SK-N-MC (cell line): ENCODE measurements around the gene ASCC3.
A peak's percentile ranks its signal among the peaks of the same experiment; 100 is the strongest.
"Not testable (repeated sequence)": the region's sequence is repeated elsewhere in the genome, so short reads cannot be mapped to it uniquely, and the experiment has no call there.

Source experiments
- DNase-seq: peaks from one replicate; pipeline ENCODE4 v3.0.0-alpha.2; 2011; ENCODE audit warnings: low read depth, low spot score
- H3K27ac ChIP-seq: fragments of 200-600 bp; sonication (generic); 2 replicates; pipeline ENCODE4 v1.5.1; 2016; ENCODE audit warnings: mixed run types
- H3K36me3 ChIP-seq: fragments of 200-600 bp; sonication (generic); 2 replicates; pipeline ENCODE4 v1.6.1; 2017; ENCODE audit warnings: antibody characterized with exemption, low read length, mixed read lengths; ENCODE audit not compliant: insufficient read depth
- H3K4me3 ChIP-seq: fragments of 200-600 bp; sonication (generic); 2 replicates; pipeline ENCODE4 v1.5.1; 2016
- H3K9ac ChIP-seq: fragments of 200-600 bp; sonication (generic); 2 replicates; pipeline ENCODE4 v1.8.0; 2017; ENCODE audit warnings: mixed run types, mixed read lengths; ENCODE audit not compliant: insufficient read length
- H3K9me3 ChIP-seq: fragments of 200-600 bp; sonication (generic); 2 replicates; pipeline ENCODE4 v1.6.1; 2017; ENCODE audit warnings: low read depth, mild to moderate bottlenecking, antibody characterized with exemption, low read length, moderate library complexity, mixed read lengths
- EZH2 ChIP-seq: fragments of 200-600 bp; sonication (generic); IDR thresholded peaks from one replicate; pipeline ENCODE4 v1.6.1; 2017; ENCODE audit warnings: antibody characterized with exemption
- FOXP2 ChIP-seq: optimal IDR thresholded peaks from 2 replicates; pipeline ENCODE3; 2011; ENCODE audit warnings: mild to moderate bottlenecking, moderate library complexity; ENCODE audit not compliant: insufficient read depth; ENCODE audit errors: extremely low read length, control extremely low read depth
- POLR2AphosphoS5 ChIP-seq: IDR thresholded peaks from 2 replicates; pipeline ENCODE4 v1.6.1; 2012; ENCODE audit warnings: mild to moderate bottlenecking, low read depth, low read length, borderline replicate concordance

Gene ASCC3

DNA sequence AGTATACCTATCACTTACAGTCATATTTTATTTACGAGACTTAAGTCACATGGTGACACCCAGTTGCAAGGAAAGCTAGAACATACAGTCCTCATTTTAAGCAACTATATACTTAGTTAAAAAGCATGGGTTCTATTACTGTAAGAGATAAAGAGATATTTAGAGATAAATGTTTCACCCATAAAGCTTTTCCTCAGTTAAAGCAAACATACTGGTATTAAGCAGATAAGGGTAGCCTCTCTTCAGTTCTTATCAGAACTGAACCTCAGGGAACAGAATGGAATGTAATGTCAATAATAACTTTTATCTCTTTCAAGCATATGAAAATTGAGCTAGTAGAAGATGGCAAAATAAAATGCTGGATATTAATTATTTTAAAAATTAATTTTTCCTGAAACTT lies 9.9 kb upstream of the ASCC3 start:
- H3K4me3 ChIP-seq = no peak overlapping the region
- peaks cover 4% of the 10 kb centered on the region; the same call in 1 of the 2 replicates for H3K9me3 ChIP-seq
- no peak for DNase-seq
- no peak for TF ChIP-seq POLR2AphosphoS5
- H3K9ac ChIP-seq = no peak overlapping the region
- H3K36me3 ChIP-seq = no peaks in the 10 kb centered on the region
- peak overlapping the region; percentile 5; the same call in 1 of the 2 replicates for H3K27ac ChIP-seq

DNA sequence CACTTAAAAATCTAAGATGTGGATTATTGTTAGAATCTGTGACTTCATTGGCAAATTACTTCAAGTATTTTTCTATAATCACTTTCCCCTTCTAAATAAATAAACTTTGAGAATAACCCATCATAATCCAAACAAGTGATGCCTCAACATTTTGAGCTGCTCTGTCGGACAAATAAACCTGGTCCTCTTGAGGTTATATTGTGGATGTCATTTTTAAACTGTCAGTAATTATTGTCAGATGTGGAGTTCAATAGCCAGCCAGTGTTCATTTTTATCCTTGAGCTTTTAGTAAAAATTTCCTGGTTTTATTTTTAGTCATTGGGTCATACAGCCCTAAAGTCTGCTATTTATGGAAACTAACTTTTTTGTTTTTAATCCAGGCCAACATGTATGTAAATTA lies 9.5 kb upstream of the ASCC3 start:
- not testable (repeated sequence) for H3K36me3 ChIP-seq, H3K27ac ChIP-seq, H3K4me3 ChIP-seq, H3K9me3 ChIP-seq, H3K9ac ChIP-seq, DNase-seq

DNA sequence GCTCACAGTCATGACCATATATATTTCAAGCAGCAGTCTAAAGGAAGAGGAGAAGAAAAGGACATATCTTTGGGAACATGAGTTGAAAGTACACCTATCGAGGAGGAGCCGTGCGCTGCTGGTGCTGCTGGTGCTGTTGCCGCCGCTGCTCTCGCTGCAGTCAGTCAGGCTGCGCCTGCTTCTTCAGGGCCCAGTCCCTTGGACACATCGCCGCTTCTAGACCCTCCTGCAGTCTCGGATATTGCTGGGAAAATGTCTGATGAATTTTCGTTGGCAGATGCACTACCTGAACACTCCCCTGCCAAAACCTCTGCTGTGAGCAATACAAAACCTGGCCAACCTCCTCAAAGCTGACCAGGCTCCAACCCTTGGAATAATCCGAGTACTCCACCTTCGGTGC lies 8.2 kb upstream of the ASCC3 start:
- no peak for TF ChIP-seq POLR2AphosphoS5
- no peak for TF ChIP-seq FOXP2
- TF ChIP-seq EZH2 = no peak
- Histone ChIP-seq H3K36me3 (no peaks in the 10 kb centered on the region), H3K9ac (no peak overlapping the region), H3K4me3 (no peak overlapping the region), H3K27ac (no peak overlapping the region), H3K9me3 (no peaks in the 10 kb centered on the region)
- no peak for DNase-seq

DNA sequence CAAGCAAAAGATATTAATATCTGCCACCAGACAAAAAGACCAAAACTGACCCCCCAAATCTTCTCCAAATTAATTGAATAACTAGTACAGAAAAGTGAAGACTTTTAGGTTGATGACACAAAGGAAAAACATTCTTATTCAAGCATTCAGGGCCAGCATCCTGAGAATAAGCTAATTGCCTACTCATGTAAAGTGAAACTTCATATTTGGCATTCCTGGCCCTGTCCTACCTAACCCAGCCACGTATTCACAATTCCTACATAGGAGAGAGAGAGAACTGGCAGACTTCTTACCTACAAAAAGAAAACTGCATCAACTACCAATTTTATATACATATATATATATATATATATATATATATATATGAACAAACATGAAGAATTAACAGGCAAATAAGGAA lies 4.9 kb upstream of the ASCC3 start:
- DNase-seq = no peak
- no peak for TF ChIP-seq EZH2
- no peak for TF ChIP-seq POLR2AphosphoS5
- TF ChIP-seq FOXP2 = no peak
- H3K4me3 ChIP-seq = no peak overlapping the region
- H3K36me3 ChIP-seq = no peaks in the 10 kb centered on the region
- H3K9ac ChIP-seq = no peak overlapping the region
- H3K27ac ChIP-seq = no peak overlapping the region
- no peaks in the 10 kb centered on the region for H3K9me3 ChIP-seq

DNA sequence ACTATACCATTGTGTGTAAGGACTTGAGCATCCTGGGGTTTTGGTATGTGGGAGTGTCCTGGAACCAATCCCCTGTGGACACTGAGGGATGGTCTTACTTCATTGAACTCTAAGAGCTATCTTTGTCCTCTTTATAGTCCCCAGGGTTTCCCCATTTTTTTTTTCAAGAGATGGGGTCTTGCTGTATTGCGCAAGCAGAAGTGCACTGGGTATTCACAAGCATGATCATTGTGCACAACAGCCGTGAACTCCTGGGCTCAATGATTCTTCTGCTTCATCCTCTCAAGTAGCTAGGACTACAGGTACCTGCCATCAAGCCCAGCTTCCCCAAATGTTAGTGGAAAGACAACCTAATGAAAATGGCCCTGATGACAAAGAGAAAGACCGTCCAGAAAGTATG lies 2.2 kb upstream of the ASCC3 start:
- TF ChIP-seq EZH2 (no peak), POLR2AphosphoS5 (no peak), FOXP2 (no peak)
- no peak for DNase-seq
- Histone ChIP-seq H3K9me3 (no peaks in the 10 kb centered on the region), H3K36me3 (no peaks in the 10 kb centered on the region), H3K27ac (no peak overlapping the region), H3K9ac (no peak overlapping the region), H3K4me3 (no peak overlapping the region)

DNA sequence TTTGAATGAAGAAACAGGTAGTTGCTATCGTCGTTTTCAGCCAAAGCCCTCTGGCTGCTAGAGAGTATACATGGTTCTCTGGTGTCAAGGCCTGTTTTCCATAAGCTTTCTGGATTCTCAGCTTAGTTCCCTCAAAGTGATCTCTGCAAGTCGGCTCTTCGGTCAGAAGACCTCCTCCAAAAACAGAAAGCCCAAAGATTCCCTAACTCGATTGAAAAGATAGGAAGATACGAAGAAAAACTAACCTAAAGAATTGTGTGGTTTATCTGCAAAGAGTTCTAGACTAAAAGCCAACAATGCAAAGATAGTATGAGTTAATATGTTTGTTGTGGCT lies 545 bp upstream of the ASCC3 start:
- Histone ChIP-seq H3K9me3 (no peaks in the 10 kb centered on the region), H3K27ac (no peak overlapping the region), H3K36me3 (peaks cover 12% of the 10 kb centered on the region; the same call in 1 of the 2 replicates), H3K9ac (peak overlapping the region; percentile 92), H3K4me3 (peak overlapping the region; percentile 96)
- no peak for DNase-seq
- no peak for TF ChIP-seq FOXP2
- no peak for TF ChIP-seq POLR2AphosphoS5
- TF ChIP-seq EZH2 = no peak

DNA sequence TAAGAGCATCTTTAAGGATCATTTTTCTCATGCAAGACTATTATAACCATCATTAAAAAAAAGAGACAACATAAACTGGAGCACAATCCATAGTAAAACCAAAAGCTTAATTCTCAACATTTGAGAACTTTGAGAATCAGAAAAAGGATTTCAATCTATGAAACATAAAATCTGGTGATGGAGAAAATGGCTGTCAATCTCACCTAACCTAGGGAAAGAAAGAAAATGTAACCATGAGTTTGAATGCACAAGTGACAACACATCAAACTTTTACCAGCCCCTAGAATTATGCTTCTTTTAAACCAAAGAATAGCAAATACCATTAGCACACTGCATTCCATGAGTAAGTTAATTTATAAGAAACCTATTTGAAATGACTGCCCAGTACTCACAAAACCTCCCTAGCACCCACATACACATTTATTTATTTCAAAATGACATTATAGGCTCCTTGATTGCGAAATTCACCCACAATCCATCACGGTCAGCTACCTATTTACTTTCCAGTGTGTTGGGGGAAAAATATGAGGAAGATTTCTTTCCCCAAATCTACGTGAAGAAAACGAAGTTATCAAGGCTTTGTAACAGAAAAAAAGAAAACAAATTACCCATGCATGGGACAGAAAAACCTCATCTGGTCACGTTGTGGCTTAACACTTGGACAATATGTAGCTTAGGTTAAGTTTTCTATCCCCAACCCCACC lies 828 bp downstream of the ASCC3 start:
- no peak overlapping the region for H3K27ac ChIP-seq
- H3K4me3 ChIP-seq = peak overlapping the region; percentile 96
- peaks cover 23% of the 10 kb centered on the region for H3K36me3 ChIP-seq
- DNase-seq = no peak
- TF ChIP-seq FOXP2 = no peak
- TF ChIP-seq EZH2 = no peak
- TF ChIP-seq POLR2AphosphoS5 = no peak
- no peaks in the 10 kb centered on the region; the same call in 1 of the 2 replicates for H3K9me3 ChIP-seq
- peak overlapping the region; percentile 92 for H3K9ac ChIP-seq

DNA sequence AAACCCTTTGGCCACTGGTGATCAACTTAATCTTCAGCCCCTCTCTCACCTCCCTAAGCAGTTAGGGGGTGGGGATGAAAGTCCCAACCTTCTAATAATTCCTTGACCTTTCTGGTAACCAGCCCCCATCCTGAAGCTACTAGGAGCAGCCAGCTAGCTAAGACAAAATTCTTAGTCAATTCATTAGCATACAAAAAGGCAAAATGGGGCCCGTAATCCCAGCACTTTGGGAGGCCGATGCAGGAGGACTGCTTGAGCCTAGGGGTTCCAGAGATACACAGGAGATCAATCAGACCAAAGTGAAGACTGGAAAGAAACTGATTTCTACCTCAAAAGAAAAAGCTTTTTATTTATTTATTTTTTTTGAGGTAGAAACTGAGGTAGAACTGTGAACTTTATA lies 1.8 kb downstream of the ASCC3 start:
- no peak for DNase-seq
- Histone ChIP-seq H3K36me3 (peaks cover 28% of the 10 kb centered on the region), H3K9ac (no peak overlapping the region), H3K4me3 (peak overlapping the region; percentile 96), H3K27ac (no peak overlapping the region), H3K9me3 (no peaks in the 10 kb centered on the region; the same call in 1 of the 2 replicates)
- TF ChIP-seq EZH2 (no peak), POLR2AphosphoS5 (no peak), FOXP2 (no peak)

DNA sequence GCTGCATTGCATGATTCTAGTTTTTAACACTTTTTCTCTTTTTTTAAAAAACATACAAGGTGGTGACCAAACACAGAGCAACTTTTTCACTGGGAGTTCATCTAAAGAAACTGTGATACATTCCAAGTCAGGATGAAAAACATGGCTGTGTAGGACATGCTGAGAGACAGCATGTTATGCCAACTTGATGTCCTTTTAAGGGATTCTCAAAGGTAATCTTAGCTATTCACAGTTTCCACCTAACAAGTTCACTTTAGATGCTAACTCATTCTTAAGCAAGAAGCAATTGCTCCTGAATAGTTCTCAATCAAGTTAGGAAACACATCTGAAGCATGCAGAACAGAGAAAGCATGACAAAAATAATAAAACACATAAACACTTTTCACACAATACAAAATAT lies 3.3 kb downstream of the ASCC3 start:
- TF ChIP-seq FOXP2 (no peak), EZH2 (no peak), POLR2AphosphoS5 (no peak)

More for the DNA sequence above, 3.3 kb downstream of the ASCC3 start:
- H3K27ac ChIP-seq = no peak overlapping the region
- no peak overlapping the region for H3K9ac ChIP-seq
- no peak for DNase-seq
- no peaks in the 10 kb centered on the region; the same call in 1 of the 2 replicates for H3K9me3 ChIP-seq
- no peak overlapping the region for H3K4me3 ChIP-seq
- H3K36me3 ChIP-seq = peaks cover 33% of the 10 kb centered on the region
